Mammary microvascular endothelial cell (primary cell): ENCODE results near the gene ZNF200. TPM values are rescaled to one million over a fixed set of nuclear protein-coding genes. Genes with fewer than 3 reads are reported as not detected.

Source experiments
- total RNA-seq: library from RNA; depleted of rRNA; stranded (reverse); fragments of >200 nt; gene quantifications from 2 replicates; pipeline ENCODE4 v1.2.3, GENCODE V29; 2015

Gene ZNF200
- 5.8 and 6.4 TPM in 2 replicates for total RNA-seq

DNA sequence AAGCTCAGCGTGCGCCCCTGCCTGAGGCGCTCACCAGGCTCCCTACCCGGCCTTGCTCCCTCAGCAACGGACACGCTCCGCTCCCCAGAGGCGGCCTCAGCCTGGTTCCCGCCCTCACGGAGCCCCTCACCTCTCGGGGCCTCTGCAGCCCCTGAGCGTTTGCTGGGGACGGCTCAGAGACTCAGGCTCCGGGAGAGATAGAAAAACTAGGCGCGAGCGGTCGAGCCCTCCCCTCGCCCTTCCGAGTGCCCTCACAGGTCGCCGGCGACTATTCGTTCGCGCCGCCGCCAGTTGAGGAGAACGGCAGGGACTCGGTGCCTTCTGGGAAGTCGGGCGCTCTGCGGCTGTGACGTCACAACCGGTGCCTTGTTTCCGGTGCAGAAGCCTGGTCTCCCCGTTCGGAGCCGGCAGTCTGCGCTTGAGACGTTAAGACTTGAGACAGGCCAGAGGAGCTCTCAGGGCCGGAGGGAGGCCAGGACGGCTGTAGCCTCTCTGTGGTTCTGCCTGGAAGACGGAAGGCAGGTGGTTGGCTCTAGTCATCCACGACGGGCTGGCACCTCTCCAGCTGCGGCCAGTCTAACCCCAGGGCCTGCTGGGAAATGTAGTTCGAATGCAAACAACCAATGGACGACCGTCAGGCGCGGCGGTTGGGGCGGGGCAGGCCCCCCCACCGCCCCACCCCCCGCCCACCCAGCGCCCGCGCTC lies at the start of gene ZNF200:
Gene ZNF200 (minus strand): TSS at position 302 of the 705 bp plus-strand sequence. CDS start 1,403 bp downstream, outside the sequence.

GRCh38 chr16:3282730-3283542 lies 48.0 kb upstream of the ZNF200 start, which contains the start of gene ZNF263:
Gene ZNF263 (plus strand): TSS chr16:3283491. CDS start chr16:3283819, 328 bp downstream.

DNA sequence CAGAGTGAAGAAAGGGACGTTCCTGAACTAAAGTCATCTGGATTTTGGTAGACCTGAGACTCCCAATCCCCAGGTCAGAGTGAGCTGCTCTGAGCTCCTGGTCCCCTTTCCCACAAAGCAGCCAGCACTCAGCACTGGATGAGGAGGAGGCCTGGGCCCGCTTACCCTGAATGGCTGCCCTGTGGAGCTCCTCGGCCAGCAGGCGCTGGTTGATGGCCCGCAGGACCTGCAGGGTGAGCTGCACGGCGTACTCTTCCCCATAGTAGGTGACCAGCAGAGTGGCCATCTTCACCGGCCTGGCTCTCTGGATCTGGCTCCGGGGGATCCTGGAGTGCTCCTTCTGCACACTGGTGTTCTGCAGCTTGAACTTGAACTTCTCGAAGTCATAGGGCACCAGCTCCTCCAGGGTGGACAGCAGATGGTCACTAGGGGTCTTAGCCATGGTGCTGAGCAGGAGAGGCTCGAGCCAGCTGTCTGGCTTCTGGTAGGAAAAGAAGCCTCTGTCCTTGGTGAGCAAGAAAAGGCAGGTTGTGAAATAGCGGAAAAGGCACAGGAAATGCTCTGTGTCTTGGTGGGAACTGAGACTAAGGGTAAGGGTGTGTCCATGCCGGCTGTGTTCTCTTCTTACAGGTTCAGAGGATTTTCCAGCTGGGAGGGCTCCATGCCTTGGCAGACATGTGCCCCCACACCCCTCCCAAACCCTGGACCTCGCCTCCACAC lies 21.3 kb upstream of the ZNF200 start, which contains the start of gene MEFV:
Gene MEFV (minus strand): TSS at position 488 of the 720 bp plus-strand sequence. CDS start 46 bp downstream, at position 442.

GRCh38 chr16:3187798-3188674 lies 46.9 kb downstream of the ZNF200 start, which contains the start of gene OR1F1:
Gene OR1F1 (plus strand): TSS chr16:3188204.

Other genes with a start within 250 kb of the ZNF200 start
- not detected in 2 replicates for gene CLDN9, start 222.2 kb downstream of the ZNF200 start, total RNA-seq
- 0.15 TPM in 1 of 2 replicates, not detected in the other for gene CLDN6, start 217.0 kb downstream of the ZNF200 start, total RNA-seq
- gene TNFRSF12A, start 214.8 kb downstream of the ZNF200 start, total RNA-seq: 174 and 225 TPM in 2 replicates
- gene HCFC1R1, start 211.2 kb downstream of the ZNF200 start, total RNA-seq: 18.6 and 24.1 TPM in 2 replicates
- gene THOC6, start 211.1 kb downstream of the ZNF200 start, total RNA-seq: 30.9 and 37.2 TPM in 2 replicates
- not detected in 2 replicates for gene BICDL2, start 198.2 kb downstream of the ZNF200 start, total RNA-seq
- under 0.01 and 0.15 TPM in 2 replicates for gene MMP25, start 188.6 kb downstream of the ZNF200 start, total RNA-seq
- 824 and 885 TPM in 2 replicates for gene IL32, start 169.5 kb downstream of the ZNF200 start, total RNA-seq
- gene ZSCAN10, start 135.9 kb downstream of the ZNF200 start, total RNA-seq: not detected in 2 replicates
- gene ZNF205, start 122.6 kb downstream of the ZNF200 start, total RNA-seq: 14.7 and 16.0 TPM in 2 replicates
- 4.8 and 4.9 TPM in 2 replicates for gene ZNF213, start 100.1 kb downstream of the ZNF200 start, total RNA-seq
- gene OR1F1, start 47.0 kb downstream of the ZNF200 start, total RNA-seq: 0.13 and 1.9 TPM in 2 replicates
- not detected in 2 replicates for gene MEFV, start 21.5 kb upstream of the ZNF200 start, total RNA-seq
- gene ZNF263, start 48.3 kb upstream of the ZNF200 start, total RNA-seq: 23.6 and 27.9 TPM in 2 replicates
- gene TIGD7, start 70.3 kb upstream of the ZNF200 start, total RNA-seq: 0.73 and 1.5 TPM in 2 replicates
- 9.8 and 10.7 TPM in 2 replicates for gene ZNF75A, start 70.3 kb upstream of the ZNF200 start, total RNA-seq
- gene OR2C1, start 120.7 kb upstream of the ZNF200 start, total RNA-seq: not detected in 2 replicates
- gene ZSCAN32, start 165.8 kb upstream of the ZNF200 start, total RNA-seq: 6.1 and 6.9 TPM in 2 replicates
- 6.2 and 9.5 TPM in 2 replicates for gene ZNF174, start 166.1 kb upstream of the ZNF200 start, total RNA-seq
- gene ZNF597, start 208.3 kb upstream of the ZNF200 start, total RNA-seq: 1.3 and 1.5 TPM in 2 replicates
- 19.7 and 55.0 TPM in 2 replicates for gene NAA60, start 208.5 kb upstream of the ZNF200 start, total RNA-seq